GM18909 (cell line): ENCODE data around the gene GDPD5.

ENCODE experiments used
- ATAC-seq: cut with Tn5 transposase; IDR thresholded peaks from one replicate; pipeline ENCODE4 v1.9.1; 2021; ENCODE audit warnings: mild to moderate bottlenecking; ENCODE audit not compliant: unreplicated experiment, poor library complexity

The GDPD5 gene

DNA sequence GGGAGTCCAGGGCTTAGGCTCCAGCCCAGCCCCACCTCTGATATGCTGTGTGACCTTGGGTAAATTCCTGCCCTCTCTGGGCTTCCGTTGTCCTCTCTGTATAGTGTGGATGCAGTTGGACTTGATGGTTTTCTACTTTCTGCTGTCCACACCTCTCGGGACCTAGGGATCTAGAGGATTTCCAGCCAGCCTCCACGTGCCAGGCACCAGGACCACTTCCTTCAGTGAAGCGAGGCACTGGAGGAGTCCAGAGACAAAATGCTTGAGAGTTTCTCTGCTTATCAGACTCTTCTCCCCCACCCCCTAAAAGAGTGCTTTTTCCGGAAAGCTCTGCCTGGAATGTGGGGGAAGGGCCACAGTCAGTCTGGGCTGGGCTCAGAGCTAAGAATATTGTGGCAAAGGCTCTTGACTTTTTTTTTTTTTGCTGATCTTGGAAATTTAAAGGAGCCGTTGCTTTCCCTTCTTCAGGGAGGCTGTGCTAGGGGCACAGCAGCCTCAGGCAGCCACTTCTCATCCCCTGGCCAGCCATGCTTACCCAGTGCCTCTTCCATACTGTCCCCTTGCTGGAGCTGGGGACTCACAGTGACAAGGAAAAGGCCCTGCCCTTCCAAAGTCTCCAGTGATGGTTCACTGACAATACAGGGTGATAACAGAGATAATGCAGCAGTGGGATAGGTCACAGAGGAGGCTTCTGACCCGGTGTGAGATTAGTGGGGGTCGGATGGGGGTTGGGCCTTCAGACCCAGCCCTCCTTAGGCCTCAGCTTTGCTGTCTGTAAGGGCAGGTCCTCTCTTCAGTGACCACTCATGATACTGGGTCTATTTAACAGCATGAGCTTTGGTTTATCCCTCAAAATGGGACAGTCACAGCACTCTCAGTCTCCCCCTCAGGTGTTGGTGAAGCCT, 33.5 kb upstream of the GDPD5 start:
- no peak for ATAC-seq

- no peak for ATAC-seq
Measured at GRCh38 chr11:75557666-75558494, 32.1 kb upstream of the GDPD5 start.

- no peak for ATAC-seq
Measured at GRCh38 chr11:75556275-75556674, 30.5 kb upstream of the GDPD5 start.

- ATAC-seq, result no peak
Measured at GRCh38 chr11:75555079-75555811, 29.5 kb upstream of the GDPD5 start.

GRCh38 chr11:75554258-75555022, 28.7 kb upstream of the GDPD5 start:
- ATAC-seq, result no peak

DNA sequence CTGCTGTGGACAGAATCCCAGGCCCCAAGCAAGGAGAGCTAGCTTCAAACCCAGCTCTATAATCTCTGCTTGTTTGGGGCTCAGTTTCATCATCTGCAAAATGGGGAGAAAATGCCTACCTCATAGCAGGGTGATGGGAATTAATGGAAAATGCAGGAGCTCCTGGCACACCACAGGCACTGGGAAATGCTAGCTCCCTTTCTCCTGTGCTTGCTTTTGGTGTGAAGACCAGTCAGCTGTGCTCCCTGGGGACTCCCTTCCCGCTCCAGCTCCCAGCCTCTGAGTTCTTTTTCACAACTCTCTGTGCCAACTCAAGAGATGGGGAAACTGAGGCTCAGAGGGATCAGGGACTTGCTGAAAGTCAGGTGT, 28.1 kb upstream of the GDPD5 start:
- no peak for ATAC-seq

DNA sequence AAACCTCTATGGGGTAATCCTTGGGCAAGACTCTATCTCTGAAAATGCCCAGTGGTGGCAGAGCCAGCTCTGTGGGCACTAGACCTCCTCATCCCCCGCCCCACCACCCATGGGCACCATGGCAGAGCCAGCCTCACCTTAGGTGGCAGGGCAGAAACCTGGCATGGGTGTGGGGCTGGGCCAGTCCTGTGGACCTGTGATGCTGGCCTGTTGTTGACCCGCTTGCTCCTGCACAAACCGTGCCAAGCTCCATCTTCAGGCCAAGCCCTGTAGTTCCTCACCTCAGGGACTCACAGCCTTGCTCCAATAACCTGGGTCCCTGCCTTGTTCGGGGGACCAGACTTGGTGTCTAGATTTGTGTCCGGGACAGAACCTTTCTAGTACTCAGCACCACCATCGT, 27.4 kb upstream of the GDPD5 start:
- ATAC-seq, result no peak

- no peak for ATAC-seq
Measured at GRCh38 chr11:75549370-75549958, 23.7 kb upstream of the GDPD5 start.

GRCh38 chr11:75548595-75549272, 23.0 kb upstream of the GDPD5 start:
- no peak for ATAC-seq

GRCh38 chr11:75547617-75548058, 21.9 kb upstream of the GDPD5 start:
- no peak for ATAC-seq

GRCh38 chr11:75547177-75547576, 21.4 kb upstream of the GDPD5 start:
- no peak for ATAC-seq

- ATAC-seq, result no peak
Measured at GRCh38 chr11:75543806-75544205, 18.1 kb upstream of the GDPD5 start.

DNA sequence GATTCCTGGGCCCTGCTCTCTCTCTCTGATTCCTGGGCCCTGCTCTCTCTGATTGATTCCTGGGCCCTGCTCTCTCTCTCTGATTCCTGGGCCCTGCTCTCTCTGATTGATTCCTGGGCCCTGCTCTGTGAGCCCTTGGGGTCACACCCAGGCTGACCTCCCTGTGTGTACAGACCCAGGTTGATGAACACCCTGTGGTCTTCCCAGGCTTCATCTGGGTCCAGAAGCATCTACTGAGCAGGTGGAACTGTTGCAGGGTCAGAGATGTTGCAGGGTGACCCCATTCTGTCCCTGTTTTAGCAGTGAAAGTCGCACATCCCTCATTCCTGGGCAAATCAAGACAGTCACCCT, 16.3 kb upstream of the GDPD5 start:
- ATAC-seq, result no peak

- no peak for ATAC-seq
Measured at GRCh38 chr11:75541193-75542087, 15.7 kb upstream of the GDPD5 start.

GRCh38 chr11:75539459-75540334, 14.0 kb upstream of the GDPD5 start:
- ATAC-seq, result no peak

- ATAC-seq, result no peak
Measured at GRCh38 chr11:75538150-75538942, 12.6 kb upstream of the GDPD5 start.
